HG03378 (cell line): ENCODE results near the gene CR2.
"Not testable (repeated sequence)": the region's sequence is repeated elsewhere in the genome, so short reads cannot be mapped to it uniquely, and the experiment has no call there.

ENCODE experiments used
- ATAC-seq: cut with Tn5 transposase; IDR thresholded peaks from one replicate; pipeline ENCODE4 v1.9.1; 2021; ENCODE audit warnings: mild to moderate bottlenecking, moderate library complexity; ENCODE audit not compliant: unreplicated experiment

The CR2 gene

GRCh38 chr1:207503950-207504349 lies 49.8 kb downstream of the CR2 start:
- ATAC-seq, result no peak

GRCh38 chr1:207504438-207504837 lies 50.3 kb downstream of the CR2 start:
- no peak for ATAC-seq

GRCh38 chr1:207510444-207510843 lies 56.3 kb downstream of the CR2 start:
- ATAC-seq, result no peak

- no peak for ATAC-seq
These were observed 60.8 kb downstream of the CR2 start for GRCh38 chr1:207514890-207515289.

GRCh38 chr1:207516729-207517128 lies 62.6 kb downstream of the CR2 start:
- ATAC-seq, result no peak

GRCh38 chr1:207518608-207519236 lies 64.6 kb downstream of the CR2 start:
- no peak for ATAC-seq

GRCh38 chr1:207519505-207520399 lies 65.6 kb downstream of the CR2 start:
- no peak for ATAC-seq

- ATAC-seq, result not testable (repeated sequence)
These were observed 66.5 kb downstream of the CR2 start for GRCh38 chr1:207520400-207521345.

- not testable (repeated sequence) for ATAC-seq
These were observed 71.1 kb downstream of the CR2 start for GRCh38 chr1:207525239-207525638.

- not testable (repeated sequence) for ATAC-seq
These were observed 74.3 kb downstream of the CR2 start for GRCh38 chr1:207528401-207528800.

GRCh38 chr1:207536263-207536662 lies 82.1 kb downstream of the CR2 start:
- ATAC-seq, result not testable (repeated sequence)
